Endothelial cell of umbilical vein (primary cell): ENCODE data around the gene SPC25.

ENCODE experiments used
- EZH2 ChIP-seq: IDR thresholded peaks from 2 replicates; pipeline ENCODE4 v1.6.1; 2012; ENCODE audit warnings: borderline replicate concordance, low read depth, mild to moderate bottlenecking, moderate library complexity, low read length, inconsistent platforms; ENCODE audit not compliant: severe bottlenecking
- FOS ChIP-seq: IDR thresholded peaks from 2 replicates; pipeline ENCODE4 v1.6.1; 2011; ENCODE audit warnings: mild to moderate bottlenecking, low read length, moderate library complexity, borderline replicate concordance; ENCODE audit not compliant: insufficient read depth
- JUN ChIP-seq: IDR thresholded peaks from 2 replicates; pipeline ENCODE4 v1.6.1; 2011; ENCODE audit warnings: borderline replicate concordance, low read depth; ENCODE audit not compliant: insufficient read length, insufficient read depth
- POLR2A ChIP-seq: IDR thresholded peaks from 2 replicates; pipeline ENCODE4 v1.6.1; 2012; ENCODE audit warnings: low read depth, mild to moderate bottlenecking, control low read depth, low read length
- TF ChIP-seq, protein P1 (sequence below), 2 donors: IDR thresholded peaks; 1 replicate in 1 of 2; 2 replicates in 1 of 2; pipeline ENCODE4 v1.5.1; 2011; ENCODE audit warnings: low read length in 2 of 2, mild to moderate bottlenecking in 2 of 2, moderate library complexity in 2 of 2, control low read depth in 1 of 2, inconsistent platforms in 1 of 2, low read depth in 1 of 2; ENCODE audit not compliant: insufficient read depth in 1 of 2; ENCODE audit errors: extremely low read depth in 1 of 2
- TF ChIP-seq, protein P2 (sequence below): IDR thresholded peaks from 2 replicates; pipeline ENCODE4 v1.6.1; 2011; ENCODE audit not compliant: insufficient read depth, insufficient read length

- TF ChIP-seq, protein P1, sequence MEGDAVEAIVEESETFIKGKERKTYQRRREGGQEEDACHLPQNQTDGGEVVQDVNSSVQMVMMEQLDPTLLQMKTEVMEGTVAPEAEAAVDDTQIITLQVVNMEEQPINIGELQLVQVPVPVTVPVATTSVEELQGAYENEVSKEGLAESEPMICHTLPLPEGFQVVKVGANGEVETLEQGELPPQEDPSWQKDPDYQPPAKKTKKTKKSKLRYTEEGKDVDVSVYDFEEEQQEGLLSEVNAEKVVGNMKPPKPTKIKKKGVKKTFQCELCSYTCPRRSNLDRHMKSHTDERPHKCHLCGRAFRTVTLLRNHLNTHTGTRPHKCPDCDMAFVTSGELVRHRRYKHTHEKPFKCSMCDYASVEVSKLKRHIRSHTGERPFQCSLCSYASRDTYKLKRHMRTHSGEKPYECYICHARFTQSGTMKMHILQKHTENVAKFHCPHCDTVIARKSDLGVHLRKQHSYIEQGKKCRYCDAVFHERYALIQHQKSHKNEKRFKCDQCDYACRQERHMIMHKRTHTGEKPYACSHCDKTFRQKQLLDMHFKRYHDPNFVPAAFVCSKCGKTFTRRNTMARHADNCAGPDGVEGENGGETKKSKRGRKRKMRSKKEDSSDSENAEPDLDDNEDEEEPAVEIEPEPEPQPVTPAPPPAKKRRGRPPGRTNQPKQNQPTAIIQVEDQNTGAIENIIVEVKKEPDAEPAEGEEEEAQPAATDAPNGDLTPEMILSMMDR (IDR thresholded peaks at IDR 0.05; ENCODE audit: extremely low read depth in 1 of 2, insufficient read depth in 1 of 2, low read depth in 1 of 2, low read length in 2 of 2) = no peak
- TF ChIP-seq POLR2A (no peak), JUN (no peak), EZH2 (no peak), FOS (no peak)
- TF ChIP-seq, protein P2, sequence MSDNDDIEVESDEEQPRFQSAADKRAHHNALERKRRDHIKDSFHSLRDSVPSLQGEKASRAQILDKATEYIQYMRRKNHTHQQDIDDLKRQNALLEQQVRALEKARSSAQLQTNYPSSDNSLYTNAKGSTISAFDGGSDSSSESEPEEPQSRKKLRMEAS = no peak
These were observed 68.7 kb downstream of the SPC25 start for GRCh38 chr2:168821577-168821976.
